ENCODE results near the gene THRA. TPM values are rescaled to one million over a fixed set of nuclear protein-coding genes. Genes with fewer than 3 reads are reported as not detected.

The THRA gene
- total RNA-seq, 2 donors from 2014 or later: 64.8 to 75.0 TPM

DNA sequence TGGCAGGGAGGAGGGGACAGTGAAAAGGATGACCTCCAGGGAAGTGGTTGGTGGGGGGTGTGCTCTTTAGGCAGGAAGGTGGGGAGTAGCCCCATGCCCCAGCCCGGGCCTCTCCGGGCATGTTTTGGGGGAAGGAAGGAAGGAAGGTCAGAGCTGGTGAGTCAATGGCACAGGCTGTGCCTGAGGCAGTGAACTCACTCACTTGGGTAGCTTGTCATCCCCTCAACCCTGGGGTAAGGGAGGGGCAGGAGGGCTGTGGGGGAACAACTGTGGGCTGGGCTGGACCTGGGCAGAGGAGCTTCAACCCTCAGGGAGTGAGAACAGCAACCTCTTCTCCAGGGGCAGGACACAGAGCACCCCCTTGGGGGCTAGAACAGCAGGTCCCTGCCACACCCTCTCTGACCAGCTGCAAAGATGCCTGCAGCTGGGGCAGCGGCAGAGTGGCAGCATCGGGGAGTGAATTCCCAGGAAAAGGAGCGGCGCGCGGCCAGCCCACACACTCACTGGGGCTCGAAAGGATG, 41.3 kb upstream of the THRA start:
- Histone ChIP-seq H3K4me3 (no peak overlapping the region), H3K36me3 (peaks cover 20% of the 10 kb centered on the region), H3K9me3 (no peaks in the 10 kb centered on the region), H3K27me3 (replicated peaks; ENCODE audit: insufficient read depth) (no peaks in the 10 kb centered on the region), H3K4me1 (ENCODE audit: control insufficient read depth in 1 of 2, low read depth in 2 of 2) (peaks cover 7 to 60% of the 10 kb centered on the region in 2 donors), H3K27ac (peak overlapping the region; percentile 29 to 31)
- TF ChIP-seq, protein P1, sequence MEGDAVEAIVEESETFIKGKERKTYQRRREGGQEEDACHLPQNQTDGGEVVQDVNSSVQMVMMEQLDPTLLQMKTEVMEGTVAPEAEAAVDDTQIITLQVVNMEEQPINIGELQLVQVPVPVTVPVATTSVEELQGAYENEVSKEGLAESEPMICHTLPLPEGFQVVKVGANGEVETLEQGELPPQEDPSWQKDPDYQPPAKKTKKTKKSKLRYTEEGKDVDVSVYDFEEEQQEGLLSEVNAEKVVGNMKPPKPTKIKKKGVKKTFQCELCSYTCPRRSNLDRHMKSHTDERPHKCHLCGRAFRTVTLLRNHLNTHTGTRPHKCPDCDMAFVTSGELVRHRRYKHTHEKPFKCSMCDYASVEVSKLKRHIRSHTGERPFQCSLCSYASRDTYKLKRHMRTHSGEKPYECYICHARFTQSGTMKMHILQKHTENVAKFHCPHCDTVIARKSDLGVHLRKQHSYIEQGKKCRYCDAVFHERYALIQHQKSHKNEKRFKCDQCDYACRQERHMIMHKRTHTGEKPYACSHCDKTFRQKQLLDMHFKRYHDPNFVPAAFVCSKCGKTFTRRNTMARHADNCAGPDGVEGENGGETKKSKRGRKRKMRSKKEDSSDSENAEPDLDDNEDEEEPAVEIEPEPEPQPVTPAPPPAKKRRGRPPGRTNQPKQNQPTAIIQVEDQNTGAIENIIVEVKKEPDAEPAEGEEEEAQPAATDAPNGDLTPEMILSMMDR (IDR thresholded peaks at IDR 0.05): no peak
- ATAC-seq (ENCODE audit: insufficient number of reproducible peaks, low FRiP score, low read depth): no peak
- no peak for DNase-seq (ENCODE audit: low spot score)

DNA sequence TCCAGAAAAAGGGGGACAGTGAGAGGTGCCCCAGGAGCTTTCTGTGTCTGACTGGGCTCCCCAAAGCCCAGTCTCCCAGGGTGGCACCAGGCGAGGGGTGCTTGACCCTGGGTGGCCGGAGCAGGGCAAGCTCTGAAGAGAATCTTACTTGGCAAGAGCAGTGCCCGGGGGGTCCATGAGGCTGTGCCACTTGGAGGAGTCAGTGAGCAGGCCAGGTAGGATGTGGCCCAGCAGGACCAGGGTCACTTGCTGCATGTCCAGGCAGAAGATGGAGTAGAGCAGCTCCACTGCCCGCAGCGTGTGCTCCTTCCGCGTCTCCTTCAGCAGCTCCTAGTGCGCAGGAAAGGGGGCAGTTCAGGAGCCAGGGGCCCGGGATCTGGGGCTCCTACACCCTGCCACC, 40.3 kb upstream of the THRA start:
- Histone ChIP-seq H3K9me3 (no peaks in the 10 kb centered on the region), H3K27ac (no peak overlapping the region), H3K27me3 (replicated peaks; ENCODE audit: insufficient read depth) (no peaks in the 10 kb centered on the region), H3K36me3 (peaks cover 20% of the 10 kb centered on the region), H3K4me1 (ENCODE audit: control insufficient read depth in 1 of 2, low read depth in 2 of 2) (peaks cover 7 to 61% of the 10 kb centered on the region in 2 donors), H3K4me3 (no peak overlapping the region)
- TF ChIP-seq, protein P1 (IDR thresholded peaks at IDR 0.05): no peak
- no peak for ATAC-seq (ENCODE audit: insufficient number of reproducible peaks, low FRiP score, low read depth)
- DNase-seq (ENCODE audit: low spot score): no peak

- H3K4me3 ChIP-seq: no peak overlapping the region
- peaks cover 7 to 56% of the 10 kb centered on the region in 2 donors for H3K4me1 ChIP-seq (ENCODE audit: control insufficient read depth in 1 of 2, low read depth in 2 of 2)
- peaks cover 20% of the 10 kb centered on the region for H3K36me3 ChIP-seq
- DNase-seq (ENCODE audit: low spot score) (no peak), ATAC-seq (ENCODE audit: insufficient number of reproducible peaks, low FRiP score, low read depth) (no peak)
- H3K27me3 ChIP-seq (replicated peaks; ENCODE audit: insufficient read depth): no peaks in the 10 kb centered on the region
- H3K9me3 ChIP-seq: no peaks in the 10 kb centered on the region
- no peak overlapping the region for H3K27ac ChIP-seq
- TF ChIP-seq, protein P1 (IDR thresholded peaks at IDR 0.05): no peak
Observed at GRCh38 chr17:40022961-40023541, 39.7 kb upstream of the THRA start.

DNA sequence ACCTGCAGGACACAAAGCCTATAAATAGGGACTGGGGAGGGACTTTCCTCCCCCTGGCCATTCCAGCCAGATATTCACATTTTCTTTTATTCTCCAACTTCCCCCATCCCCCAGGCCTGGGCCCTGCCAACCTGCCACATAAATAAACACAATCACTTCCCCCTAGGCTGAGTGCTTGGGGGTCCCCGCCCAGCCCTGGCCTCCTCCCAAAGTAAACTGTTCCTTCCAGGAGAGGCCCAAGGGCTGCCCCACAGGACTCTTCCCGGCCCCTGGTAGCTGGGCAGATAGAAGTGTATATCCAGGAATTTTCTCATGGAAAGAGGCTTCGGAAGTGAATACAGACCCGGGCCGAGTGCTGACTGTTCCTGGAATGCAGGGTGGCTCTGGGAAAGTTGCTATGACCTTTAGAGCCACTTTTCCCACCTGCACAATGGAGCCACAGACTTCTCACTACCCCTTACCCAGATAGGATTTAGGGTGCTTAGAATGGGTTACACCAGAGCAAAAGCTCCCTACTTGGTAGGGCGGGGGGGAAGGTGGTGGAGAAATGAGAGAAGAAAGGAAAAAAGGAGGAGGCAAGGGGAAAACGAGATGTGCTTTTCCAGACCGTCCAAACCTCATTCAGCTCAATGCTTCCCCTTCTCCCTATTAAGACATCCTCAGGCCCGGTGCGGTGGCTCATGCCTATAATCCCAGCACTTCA, 39.0 kb upstream of the THRA start:
- ATAC-seq (ENCODE audit: insufficient number of reproducible peaks, low FRiP score, low read depth) (no peak), DNase-seq (ENCODE audit: low spot score) (no peak)
- Histone ChIP-seq H3K27ac (no peak overlapping the region), H3K36me3 (peaks cover 20% of the 10 kb centered on the region), H3K27me3 (replicated peaks; ENCODE audit: insufficient read depth) (no peaks in the 10 kb centered on the region), H3K4me1 (ENCODE audit: control insufficient read depth in 1 of 2, low read depth in 2 of 2) (peaks cover under 1 to 49% of the 10 kb centered on the region in 2 donors), H3K4me3 (no peak overlapping the region), H3K9me3 (no peaks in the 10 kb centered on the region)
- TF ChIP-seq, protein P1 (IDR thresholded peaks at IDR 0.05): no peak

DNA sequence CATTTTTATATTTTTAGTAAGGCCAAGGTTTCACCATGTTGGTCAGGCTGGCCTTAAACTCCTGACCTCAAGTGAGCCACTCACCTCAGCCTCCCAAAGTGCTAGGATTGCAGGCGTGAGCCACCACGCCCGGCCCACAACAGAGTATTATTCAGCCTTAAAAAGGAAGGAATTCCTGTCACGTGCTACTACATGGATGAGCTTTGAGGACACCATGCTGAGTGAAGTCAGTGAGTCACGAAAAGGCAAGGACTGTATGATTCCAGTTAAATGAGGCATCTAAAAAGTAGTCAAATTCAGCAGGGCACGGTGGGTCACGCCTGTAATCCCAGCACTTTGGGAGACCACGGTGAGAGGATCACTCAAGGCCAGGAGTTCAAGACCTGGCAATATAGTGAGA, 37.9 kb upstream of the THRA start:
- Histone ChIP-seq H3K4me3 (no peak overlapping the region), H3K4me1 (ENCODE audit: control insufficient read depth in 1 of 2, low read depth in 2 of 2) (peaks cover 0 to 41% of the 10 kb centered on the region in 2 donors), H3K27ac (no peak overlapping the region), H3K9me3 (no peaks in the 10 kb centered on the region), H3K27me3 (replicated peaks; ENCODE audit: insufficient read depth) (no peaks in the 10 kb centered on the region), H3K36me3 (peaks cover 28% of the 10 kb centered on the region)
- ATAC-seq (ENCODE audit: insufficient number of reproducible peaks, low FRiP score, low read depth) (no peak), DNase-seq (ENCODE audit: low spot score) (no peak)
- TF ChIP-seq, protein P1 (IDR thresholded peaks at IDR 0.05): no peak
